Type B pancreatic cell (in vitro differentiated cells): Measurements from ENCODE around the gene TAS1R1. TPM values are rescaled to one million over a fixed set of nuclear protein-coding genes. Genes with fewer than 3 reads are reported as not detected.

Experiments
- DNase-seq: peaks from one replicate; pipeline ENCODE4 v3.0.0; 2021; ENCODE audit warnings: mixed read lengths; ENCODE audit not compliant: unreplicated experiment; ENCODE audit errors: extremely low spot score
- H3K27ac Mint-ChIP-seq: 2 replicates; pipeline ENCODE4 v1.8.0; 2021; ENCODE audit warnings: mild to moderate bottlenecking, mixed read lengths
- H3K27me3 Mint-ChIP-seq: 2 replicates; pipeline ENCODE4 v1.8.0; 2021; ENCODE audit warnings: mixed read lengths
- H3K36me3 Mint-ChIP-seq: 2 replicates; pipeline ENCODE4 v1.8.0; 2021; ENCODE audit warnings: mixed read lengths
- H3K4me1 Mint-ChIP-seq: one replicate; pipeline ENCODE4 v1.8.0; 2021; ENCODE audit warnings: mixed read lengths; ENCODE audit not compliant: unreplicated experiment
- H3K4me3 Mint-ChIP-seq: 2 replicates; pipeline ENCODE4 v1.8.0; 2021; ENCODE audit warnings: mild to moderate bottlenecking, mixed read lengths
- H3K9me3 Mint-ChIP-seq: 2 replicates; pipeline ENCODE4 v1.8.0; 2021; ENCODE audit warnings: mixed read lengths
- total RNA-seq: library from RNA; stranded (reverse); gene quantifications from 2 replicates; pipeline ENCODE4 v1.2.1, GENCODE V29; 2021; ENCODE audit warnings: low replicate concordance
- TF ChIP-seq, protein P1 (sequence below): fragments of 200-600 bp; sonication (generic); conservative IDR thresholded peaks from 2 replicates; pipeline ENCODE4 v1.5.0; 2021; ENCODE audit warnings: antibody characterized with exemption, mild to moderate bottlenecking

The TAS1R1 gene
- total RNA-seq, 1 donor from 2014 or later = not detected

DNA sequence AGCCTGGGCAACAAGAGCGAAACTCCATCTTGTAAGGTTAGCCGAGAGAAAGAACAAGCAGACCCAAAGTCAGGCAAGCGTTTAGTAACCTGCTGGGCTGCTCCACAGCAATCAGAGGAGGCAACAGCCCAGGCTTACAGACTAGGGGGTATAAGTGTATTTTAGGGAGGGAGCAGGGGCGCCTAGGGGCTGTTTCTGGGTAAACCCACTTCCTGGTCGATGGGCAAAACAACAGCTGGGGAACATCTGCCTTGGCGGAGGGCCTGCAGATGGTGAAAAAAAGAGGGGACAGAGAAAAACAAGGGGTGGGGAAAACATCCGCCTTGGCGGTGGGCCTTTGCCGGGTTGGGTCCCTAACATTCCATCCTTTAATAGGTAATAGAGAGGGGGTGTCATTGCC is 5.2 kb downstream of the TAS1R1 start:
- Mint-ChIP-seq H3K36me3 (no peaks in the 10 kb centered on the region), H3K9me3 (no peaks in the 10 kb centered on the region), H3K27ac (no peak overlapping the region), H3K4me3 (no peak overlapping the region), H3K27me3 (peaks cover 9% of the 10 kb centered on the region), H3K4me1 (no peaks in the 10 kb centered on the region)
- TF ChIP-seq, protein P1, sequence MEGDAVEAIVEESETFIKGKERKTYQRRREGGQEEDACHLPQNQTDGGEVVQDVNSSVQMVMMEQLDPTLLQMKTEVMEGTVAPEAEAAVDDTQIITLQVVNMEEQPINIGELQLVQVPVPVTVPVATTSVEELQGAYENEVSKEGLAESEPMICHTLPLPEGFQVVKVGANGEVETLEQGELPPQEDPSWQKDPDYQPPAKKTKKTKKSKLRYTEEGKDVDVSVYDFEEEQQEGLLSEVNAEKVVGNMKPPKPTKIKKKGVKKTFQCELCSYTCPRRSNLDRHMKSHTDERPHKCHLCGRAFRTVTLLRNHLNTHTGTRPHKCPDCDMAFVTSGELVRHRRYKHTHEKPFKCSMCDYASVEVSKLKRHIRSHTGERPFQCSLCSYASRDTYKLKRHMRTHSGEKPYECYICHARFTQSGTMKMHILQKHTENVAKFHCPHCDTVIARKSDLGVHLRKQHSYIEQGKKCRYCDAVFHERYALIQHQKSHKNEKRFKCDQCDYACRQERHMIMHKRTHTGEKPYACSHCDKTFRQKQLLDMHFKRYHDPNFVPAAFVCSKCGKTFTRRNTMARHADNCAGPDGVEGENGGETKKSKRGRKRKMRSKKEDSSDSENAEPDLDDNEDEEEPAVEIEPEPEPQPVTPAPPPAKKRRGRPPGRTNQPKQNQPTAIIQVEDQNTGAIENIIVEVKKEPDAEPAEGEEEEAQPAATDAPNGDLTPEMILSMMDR = no peak
- no peak for DNase-seq

DNA sequence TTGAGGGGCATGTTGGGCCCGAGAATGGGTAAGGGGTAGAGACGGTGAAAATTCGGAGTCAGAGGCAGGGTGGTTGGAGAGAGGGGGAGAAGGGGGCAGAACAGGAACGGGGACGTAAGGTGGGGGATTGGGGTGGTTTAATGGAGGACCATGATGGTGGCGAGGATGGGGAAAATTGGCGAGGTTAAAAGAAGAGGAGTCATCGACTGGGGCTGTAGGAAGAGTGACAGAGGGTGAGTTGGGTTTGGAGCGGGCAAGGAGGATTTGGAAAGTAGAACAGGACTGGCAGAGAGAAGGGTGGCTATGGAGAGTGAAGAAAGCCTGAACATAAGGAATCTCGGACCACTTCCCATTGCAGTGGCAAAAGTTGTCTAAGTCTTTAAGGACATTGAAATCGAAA is 13.9 kb downstream of the TAS1R1 start:
- TF ChIP-seq, protein P1 = no peak
- peaks cover 48% of the 10 kb centered on the region for H3K27me3 Mint-ChIP-seq
- no peaks in the 10 kb centered on the region for H3K9me3 Mint-ChIP-seq
- no peak overlapping the region for H3K27ac Mint-ChIP-seq
- H3K36me3 Mint-ChIP-seq = no peaks in the 10 kb centered on the region
- H3K4me1 Mint-ChIP-seq = no peaks in the 10 kb centered on the region
- no peak overlapping the region for H3K4me3 Mint-ChIP-seq
- no peak for DNase-seq

DNA sequence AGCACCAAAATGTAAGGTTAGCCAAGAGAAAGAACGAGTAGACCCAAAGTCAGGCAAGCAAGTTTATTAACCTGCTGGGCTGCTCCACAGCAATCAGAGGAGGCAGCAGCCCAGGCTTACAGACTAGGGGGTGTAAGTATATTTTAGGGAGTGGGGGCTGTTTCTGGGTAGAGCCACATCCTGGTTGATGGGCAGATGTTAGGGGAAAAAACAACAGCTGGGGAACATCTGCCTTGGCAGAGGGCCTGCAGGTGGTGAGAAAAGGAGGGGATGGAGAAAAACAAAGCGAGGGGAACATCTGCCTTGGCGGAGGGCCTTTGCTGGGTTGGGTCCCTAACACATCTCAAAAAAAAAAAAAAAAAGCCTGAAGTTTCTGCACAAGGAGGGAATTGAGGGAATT is 15.0 kb downstream of the TAS1R1 start:
- Mint-ChIP-seq H3K27ac (no peak overlapping the region), H3K27me3 (peaks cover 48% of the 10 kb centered on the region), H3K36me3 (no peaks in the 10 kb centered on the region), H3K4me3 (no peak overlapping the region), H3K4me1 (no peaks in the 10 kb centered on the region), H3K9me3 (no peaks in the 10 kb centered on the region)
- no peak for DNase-seq
- TF ChIP-seq, protein P1 = no peak

DNA sequence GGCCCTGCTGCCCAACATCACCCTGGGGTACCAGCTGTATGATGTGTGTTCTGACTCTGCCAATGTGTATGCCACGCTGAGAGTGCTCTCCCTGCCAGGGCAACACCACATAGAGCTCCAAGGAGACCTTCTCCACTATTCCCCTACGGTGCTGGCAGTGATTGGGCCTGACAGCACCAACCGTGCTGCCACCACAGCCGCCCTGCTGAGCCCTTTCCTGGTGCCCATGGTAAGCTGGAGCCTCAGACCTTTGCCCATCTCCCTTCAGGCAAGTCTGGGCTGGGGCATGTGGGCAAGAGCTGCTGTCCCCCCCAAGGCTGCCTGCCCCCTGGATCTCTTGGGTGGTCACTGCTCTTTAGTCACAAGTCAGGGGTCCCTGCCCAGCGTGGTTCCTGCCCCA is 15.9 kb downstream of the TAS1R1 start:
- Mint-ChIP-seq H3K36me3 (no peaks in the 10 kb centered on the region), H3K9me3 (no peaks in the 10 kb centered on the region), H3K4me3 (no peak overlapping the region), H3K27ac (no peak overlapping the region), H3K27me3 (peaks cover 48% of the 10 kb centered on the region), H3K4me1 (no peaks in the 10 kb centered on the region)
- TF ChIP-seq, protein P1 = no peak
- DNase-seq = no peak

- TF ChIP-seq, protein P1 = no peak
- Mint-ChIP-seq H3K27ac (no peak overlapping the region), H3K4me3 (no peak overlapping the region), H3K36me3 (no peaks in the 10 kb centered on the region), H3K9me3 (no peaks in the 10 kb centered on the region), H3K4me1 (no peaks in the 10 kb centered on the region), H3K27me3 (peaks cover 46% of the 10 kb centered on the region)
- no peak for DNase-seq
These were observed 17.7 kb downstream of the TAS1R1 start for GRCh38 chr1:6572653-6573383.
